Fibroblast of upper back skin (primary cell): ENCODE data around the gene RIPOR2.
"Not testable (repeated sequence)": the region's sequence is repeated elsewhere in the genome, so short reads cannot be mapped to it uniquely, and the experiment has no call there.

Experiments used
- DNase-seq: peaks from one replicate; pipeline ENCODE4 v3.0.0-alpha.2; 2013

RIPOR2 gene

DNA sequence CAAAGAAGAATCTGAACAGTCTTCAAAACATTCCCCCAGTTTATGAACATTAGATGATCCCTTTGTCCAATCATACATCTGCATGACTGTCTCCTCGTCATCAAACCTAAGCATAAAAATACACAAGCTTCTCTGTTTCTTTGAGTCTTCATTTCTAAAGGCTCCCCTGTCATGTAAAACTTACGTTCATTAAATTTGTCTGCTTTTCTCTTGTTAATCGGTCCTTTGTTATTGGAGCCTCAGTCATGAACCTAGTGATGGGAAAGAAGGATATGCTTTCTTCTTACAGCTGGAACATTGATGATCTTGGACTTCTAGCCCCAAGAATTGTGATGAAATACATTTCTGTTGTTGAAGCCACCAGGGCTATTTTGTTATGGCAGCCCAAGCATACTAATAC lies 18.0 kb upstream of the RIPOR2 start:
- DNase-seq = no peak

DNA sequence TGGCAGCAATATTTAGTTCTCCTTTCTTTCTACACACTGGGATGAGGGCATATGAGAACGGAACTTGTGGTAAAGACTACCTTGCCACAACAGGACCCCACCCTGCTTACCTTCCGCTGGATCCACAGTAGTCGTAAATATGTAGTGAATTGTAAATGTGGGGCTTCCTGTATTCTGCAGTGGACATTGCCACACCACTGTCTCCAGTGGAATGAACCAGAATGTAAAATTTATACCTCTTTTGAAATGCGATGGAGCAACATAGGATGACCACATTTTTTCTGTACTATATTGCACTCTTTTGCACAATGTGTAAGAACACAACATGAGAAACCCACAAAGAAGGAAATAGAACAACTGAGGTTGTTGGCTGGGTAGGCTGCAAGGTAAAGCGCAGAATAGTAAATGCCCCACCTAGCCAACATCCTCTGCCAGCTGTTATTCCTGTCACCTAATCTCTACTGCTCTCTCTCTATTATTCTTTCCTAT lies 16.1 kb upstream of the RIPOR2 start:
- DNase-seq = no peak

DNA sequence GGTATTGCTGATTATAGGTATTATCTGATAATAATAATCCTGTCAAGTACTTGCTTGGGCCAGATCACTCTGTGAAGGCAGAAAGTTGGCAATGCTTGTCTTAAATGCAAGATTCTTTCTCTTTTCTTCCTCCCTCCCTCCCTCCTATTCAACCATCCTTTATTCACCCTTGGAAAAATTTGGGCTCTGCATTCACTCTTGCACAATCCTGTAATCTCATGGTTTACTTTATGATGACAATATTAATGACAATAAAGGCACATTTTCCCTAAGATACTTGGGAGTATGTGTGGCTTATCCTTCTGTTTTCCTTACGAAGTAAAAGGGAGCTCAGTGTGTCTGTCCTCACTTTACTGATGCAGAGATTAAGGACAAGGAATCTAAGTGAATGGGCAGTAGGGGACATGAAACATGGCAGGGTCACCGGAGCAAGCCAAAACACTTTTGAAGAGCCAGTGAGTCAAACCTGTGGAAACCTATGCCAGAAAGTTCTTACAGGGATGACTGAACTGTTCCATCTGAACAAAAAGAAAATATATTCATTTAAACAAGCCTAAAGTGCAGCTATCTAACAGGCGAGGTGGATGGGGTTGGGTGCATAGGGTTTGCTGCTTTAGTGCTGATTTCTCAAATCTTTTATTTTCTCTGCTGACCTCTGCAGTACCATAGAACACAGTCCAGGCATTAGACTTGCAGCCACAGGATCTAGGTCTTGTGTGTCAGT lies 14.6 kb upstream of the RIPOR2 start:
- no peak for DNase-seq

DNA sequence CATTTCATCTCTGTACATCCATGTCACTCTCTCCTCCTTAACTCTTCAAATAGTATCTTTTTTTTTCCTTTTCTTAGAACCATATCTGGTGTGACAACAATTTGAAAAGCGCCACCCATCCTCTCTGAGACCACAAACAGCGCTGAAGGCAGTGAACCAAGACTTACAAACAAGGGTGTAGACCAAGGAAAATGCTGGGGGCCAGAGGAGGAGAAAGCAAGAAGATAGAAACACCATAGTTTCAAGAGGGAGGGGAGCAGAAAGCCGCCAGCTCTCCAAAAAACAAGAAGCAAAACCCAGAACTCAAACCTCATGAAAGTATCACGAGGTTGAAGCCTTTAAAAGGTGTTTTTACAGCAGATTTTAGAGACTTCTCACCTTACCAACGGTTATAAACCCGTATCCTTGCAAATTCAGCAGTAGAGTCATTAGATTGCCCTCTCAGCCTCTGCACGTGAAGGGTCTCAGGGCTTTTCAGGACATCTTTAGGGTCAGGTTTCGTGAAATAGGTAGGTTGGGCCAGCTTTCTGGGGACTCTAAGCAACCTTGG lies 13.3 kb upstream of the RIPOR2 start:
- no peak for DNase-seq

DNA sequence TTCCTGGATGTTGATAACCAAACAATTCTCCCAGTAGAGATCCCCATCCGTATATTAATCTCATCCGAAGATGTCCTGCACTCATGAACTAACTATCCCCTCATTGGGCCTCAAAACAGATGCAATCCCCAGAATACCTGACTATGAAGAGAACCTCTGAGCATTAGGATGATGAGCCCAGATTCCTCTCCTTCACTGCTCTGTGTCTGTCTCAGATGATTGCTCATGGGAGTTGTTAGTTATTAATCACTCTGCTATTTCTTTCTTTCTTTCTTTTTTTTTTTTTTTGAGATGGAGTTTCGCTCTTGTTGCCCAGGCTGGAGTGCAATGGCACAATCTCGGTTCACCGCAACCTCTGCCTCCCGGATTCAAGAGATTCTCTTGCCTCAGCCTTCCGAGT lies 12.5 kb upstream of the RIPOR2 start:
- not testable (repeated sequence) for DNase-seq

DNA sequence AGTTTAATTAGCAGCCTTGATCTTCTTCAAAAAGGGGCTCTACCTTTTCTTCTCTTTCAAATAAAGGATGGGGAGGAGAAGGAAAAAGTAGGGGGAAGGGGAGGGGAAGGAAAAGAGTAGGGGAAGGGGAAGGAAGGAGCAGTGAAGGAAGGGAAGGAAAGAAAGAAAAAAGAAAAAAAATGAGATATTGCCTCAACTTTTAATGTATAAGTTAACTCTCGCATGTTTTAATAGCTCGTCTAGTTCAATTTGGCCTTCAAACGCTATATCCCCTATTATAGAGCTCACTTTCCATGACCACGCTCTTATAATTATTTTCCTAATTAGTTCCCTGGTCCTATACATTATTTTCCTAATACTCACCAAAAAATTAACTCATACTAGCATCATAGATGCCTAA lies 11.9 kb upstream of the RIPOR2 start:
- no peak for DNase-seq

DNA sequence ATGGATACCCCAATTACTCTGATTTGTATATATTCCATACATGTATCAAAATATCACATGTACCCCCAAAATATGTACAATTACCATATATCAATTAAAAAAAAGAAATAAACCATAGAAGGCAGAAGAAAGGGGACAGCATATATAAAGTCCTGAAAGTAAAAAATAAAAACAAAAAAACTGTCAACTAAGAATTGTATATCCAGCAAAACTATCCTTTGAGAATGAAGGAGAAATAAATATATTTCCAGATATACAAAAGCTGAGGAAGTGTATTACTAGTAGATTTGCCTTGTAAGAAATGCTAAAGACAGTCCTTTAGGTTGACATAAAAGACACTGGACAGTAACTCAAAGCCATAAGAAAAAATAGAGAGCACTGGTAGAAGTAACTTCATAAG lies 9.3 kb upstream of the RIPOR2 start:
- no peak for DNase-seq

DNA sequence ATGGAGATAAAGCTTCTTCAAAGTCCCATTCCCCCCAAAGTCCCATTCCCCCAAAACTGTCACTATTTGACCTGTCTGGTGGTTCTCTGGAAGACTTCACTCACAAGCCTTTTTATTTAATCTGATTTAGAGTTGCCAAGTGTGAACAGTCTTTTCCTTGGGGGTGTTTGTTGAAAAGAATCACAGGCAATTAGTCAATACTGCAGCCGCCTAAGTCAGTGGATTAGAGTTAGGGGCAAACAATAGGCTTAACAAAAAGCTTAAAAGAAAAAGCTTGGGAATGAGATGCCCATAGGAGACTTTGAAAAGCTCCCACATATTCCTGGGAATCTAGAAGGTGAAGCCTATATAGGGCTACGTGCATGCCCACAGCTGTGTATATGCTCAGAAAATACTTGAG lies 8.0 kb upstream of the RIPOR2 start:
- no peak for DNase-seq

DNA sequence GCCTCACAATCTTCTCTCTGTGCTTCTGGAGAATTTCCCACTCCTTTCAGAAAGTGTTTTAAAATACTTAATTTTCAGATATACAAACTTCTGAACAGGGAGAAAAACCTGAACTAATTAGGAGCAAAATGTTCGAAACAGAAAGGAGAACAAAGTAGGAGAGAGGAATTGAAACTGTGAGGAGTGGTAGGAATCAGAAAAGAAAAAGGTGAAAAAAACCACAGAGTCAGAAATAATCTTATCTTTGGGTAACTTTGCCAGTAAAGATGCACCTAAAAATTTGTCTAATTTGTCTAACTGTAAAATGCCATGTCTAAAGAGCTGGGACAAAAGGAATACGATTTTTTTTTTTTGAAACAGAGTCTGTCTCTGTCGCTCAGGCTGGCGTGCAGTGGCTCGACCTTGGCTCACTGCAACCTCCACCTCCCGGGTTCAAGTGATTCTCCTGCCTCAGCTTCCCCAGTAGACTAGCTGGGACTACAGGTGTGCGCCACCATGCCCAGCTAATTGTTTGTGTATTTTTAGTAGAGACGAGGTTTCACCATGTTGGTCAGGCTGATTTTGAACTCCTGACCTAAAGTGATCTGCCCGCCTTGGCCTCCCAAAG lies 4.7 kb upstream of the RIPOR2 start:
- DNase-seq = no peak

DNA sequence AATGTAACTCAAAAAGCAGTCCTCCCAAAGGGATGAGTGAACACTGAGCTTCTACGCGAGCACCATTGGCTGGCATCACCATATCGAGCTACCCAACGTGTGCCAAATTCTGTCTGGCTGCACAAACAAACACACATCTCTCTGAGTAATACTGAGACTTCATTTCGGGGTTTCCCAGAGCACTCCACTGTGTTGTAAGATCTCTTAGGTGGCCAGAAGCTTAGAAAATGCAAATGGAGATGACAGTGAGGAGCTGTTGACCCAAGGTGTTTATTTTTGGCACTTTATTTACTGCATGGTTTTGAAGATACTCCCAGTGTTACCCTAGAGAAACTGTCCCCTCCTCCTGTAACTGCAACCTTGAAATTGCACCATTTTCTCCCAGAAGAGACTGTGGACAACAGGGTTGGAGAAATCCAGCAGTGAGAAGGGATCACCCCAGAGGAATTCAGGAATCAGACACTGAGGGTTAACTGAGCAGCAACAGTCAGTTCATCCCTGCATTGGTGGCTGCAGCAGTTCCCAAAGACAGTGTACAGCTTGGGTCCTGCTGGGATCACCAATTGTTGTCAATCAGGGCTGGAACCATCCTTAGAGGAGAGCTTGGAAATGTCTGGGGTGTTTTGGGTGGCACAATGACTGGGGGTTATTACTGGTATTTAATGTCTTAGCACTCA lies 1.0 kb upstream of the RIPOR2 start:
- DNase-seq = no peak

DNA sequence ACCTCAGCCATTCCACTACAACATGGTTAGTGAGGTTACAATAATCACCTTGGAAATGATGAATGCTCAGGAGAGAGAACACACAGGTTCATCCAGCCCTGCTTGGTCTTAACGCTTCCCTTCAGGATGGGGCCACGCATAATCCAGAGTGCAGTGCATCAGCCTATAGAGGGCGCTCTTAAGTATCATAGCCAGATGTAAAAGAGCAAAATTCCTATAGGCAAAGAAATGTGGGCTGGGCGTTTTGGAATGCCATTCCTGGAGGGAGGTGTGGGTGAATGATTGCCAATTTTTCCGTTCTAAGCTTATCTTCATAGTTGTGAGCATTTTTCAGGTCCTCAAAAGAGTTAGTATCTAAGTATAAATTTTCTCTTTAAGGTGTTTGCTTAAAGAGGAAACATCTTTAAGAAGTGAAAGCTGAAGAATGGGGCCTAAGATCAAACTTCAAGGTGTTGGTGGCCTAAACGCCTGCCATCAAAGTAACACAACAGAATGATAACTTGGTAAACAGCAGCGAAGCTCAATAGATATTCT lies 1.8 kb downstream of the RIPOR2 start:
- DNase-seq = no peak

DNA sequence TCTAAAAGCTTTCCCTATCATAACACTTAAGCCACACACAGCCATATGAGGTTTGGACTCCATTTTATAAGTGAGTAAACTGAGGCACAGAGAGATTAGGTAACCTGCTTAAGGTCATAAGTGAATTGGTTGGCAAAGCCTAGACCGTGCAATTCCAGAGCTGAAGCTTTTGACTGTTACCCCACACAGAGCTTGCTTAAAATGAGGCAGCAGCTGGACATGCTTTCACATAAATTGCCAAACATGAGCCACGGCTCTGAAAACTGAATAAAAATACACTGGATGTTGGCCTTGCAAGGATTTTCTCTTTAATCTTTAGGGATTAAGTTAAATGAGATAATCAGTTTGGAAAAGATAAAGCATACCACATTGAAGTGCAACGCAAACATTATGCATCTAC lies 2.5 kb downstream of the RIPOR2 start:
- DNase-seq = no peak

DNA sequence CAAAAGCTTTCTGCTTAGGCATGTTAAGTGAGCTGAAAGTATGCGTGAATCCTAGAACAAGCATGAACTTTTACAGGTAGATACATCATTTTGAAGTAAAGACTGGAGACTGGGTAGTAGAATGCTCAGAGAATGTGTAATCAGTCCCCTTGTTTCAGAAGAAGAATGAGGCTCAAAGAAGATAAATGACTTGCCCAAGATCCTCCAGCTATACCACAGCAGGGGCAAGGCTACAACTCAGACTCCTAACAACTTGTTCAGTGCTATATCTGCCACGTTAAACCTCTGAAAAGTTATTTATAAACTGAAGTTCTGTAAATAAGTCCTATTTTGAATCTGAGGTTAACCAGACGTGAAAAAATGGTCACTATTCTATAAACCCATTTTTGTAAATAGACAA lies 2.9 kb downstream of the RIPOR2 start:
- no peak for DNase-seq

DNA sequence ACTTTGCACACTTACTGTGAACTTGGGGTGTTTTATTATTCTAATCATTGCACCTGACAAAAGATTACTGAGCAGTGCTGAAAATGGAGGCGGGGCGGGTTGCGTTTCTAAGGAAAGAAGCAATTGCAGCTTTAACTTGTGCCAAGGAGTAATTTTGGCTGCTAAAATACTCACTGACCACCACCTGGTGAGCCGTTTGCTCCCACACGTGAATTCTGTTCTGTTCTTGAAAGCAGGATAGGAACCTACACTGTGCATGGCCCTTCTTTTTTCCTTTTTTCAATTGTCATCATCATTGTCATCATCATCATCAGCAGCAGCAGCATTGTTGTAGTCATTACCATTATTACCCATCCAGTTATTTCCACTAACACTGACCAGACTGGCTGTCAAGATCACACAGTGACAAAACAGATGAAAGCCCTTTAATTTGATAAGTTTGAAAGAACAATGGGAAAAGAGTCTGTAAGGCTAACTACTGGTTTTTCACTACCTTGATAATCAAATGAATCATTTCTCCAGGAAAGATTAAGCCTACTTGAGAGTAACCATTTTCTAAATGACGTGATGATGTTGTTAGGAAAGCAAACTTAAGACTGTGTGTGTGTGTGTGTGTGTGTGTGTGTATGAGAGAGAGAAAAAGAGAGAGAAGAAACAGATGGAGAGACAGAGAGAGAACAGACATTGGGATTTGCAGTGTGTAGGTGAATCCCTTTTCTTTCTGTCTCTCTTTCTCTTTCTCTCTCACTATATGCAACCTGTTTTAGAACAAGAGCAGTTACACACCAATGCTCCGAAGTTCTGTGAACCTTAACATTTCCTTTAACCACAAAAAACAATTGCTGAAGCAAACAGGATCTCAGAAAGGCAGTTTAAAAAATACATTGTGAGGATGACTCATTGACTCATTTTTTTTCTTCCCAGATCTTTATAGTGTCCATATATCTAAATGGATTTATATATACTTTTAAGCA lies 3.8 kb downstream of the RIPOR2 start:
- peak; percentile 49 for DNase-seq

DNA sequence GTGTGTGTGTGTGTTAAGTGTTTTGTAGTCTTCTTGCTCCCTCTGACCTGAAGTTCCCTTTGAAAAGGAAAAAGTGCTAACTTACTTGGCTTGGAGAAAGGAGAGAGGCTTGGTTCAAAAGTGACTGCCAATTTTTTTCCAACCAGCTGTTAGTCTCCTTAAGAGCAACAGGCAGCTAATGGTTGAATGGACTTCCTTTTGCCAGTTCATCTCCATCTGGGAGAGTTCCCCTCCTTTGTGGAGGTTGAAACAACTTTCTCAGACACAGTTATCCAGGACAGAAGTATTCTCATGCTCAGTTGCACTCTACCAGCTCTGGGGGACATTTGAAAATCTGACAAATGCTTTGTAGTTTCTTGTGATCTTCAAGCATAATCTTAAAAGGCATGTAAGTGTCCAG lies 4.5 kb downstream of the RIPOR2 start:
- DNase-seq = no peak

DNA sequence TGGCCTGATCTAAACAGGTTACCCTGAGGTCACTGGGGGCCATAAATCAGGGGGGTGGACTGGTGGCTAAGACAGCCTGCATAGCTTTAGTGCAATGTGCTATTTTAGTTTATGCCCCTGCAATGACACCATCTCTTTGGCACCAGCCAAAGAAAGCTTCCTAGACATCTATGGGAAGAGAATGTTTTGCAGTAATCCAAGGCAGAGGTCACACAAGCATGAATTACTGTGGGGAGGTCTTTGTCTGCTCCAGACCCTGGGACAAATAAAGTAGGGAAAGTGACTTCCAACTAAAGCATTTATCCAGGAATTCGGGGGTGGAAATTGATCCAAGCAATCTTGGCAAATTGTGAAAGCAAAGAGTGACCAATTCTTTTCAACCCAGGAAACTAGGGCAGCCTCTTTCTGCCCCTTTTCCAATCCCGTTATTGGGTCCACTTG lies 5.3 kb downstream of the RIPOR2 start:
- peak; percentile 82 for DNase-seq

DNA sequence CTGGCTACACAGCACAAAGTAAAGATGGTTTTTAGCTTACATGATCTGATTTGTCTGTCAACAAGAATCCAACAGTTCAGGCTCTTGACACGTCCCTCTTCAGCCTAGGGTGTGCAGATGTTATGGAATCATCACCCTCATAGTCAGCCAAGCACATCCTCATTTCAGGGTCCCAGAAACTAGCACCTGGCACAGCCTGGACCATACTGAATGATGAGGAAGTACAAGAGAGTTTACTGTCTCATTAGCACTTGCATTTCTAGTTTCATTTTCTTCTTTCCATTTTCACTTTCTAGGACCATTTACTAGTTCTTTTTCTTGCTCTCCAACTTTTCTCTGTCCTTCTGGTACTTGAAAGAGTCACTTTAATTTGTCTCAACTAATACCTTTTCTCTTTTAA lies 6.5 kb downstream of the RIPOR2 start:
- no peak for DNase-seq

DNA sequence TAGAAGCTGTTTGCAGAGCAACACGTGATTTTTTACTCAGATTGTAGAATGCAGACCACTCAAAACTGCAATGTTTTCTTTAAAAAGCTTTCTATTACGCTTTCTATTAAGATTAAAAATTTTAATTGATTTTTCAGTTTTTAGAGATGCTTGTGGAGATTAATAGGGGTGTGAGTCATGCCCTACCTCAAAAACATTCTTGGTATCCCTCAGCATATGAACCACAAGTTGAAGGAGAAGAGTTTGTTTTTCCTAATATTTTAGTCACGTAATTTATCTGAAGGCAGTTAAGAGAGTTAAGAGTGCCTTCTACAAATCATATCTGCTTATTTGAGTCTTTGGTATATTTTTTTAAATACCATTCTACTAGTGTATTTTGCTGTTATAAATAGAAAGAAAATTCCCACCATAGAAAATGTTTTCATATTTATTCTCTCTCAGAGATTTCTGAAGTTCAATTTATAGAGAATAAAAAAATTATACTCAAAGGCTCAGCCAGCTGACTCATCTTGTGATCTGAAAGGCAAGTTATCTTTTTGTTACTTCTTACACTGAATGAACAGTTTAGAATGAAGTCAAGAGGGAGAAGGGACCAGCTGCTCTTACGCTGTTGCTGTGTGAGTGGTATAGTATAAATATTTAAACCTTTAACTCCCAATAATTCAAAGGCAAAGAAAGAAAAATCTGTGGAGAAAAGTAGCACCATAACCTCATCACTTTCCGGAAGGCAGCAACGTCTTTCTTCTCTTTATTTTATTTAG lies 7.6 kb downstream of the RIPOR2 start:
- DNase-seq = no peak

DNA sequence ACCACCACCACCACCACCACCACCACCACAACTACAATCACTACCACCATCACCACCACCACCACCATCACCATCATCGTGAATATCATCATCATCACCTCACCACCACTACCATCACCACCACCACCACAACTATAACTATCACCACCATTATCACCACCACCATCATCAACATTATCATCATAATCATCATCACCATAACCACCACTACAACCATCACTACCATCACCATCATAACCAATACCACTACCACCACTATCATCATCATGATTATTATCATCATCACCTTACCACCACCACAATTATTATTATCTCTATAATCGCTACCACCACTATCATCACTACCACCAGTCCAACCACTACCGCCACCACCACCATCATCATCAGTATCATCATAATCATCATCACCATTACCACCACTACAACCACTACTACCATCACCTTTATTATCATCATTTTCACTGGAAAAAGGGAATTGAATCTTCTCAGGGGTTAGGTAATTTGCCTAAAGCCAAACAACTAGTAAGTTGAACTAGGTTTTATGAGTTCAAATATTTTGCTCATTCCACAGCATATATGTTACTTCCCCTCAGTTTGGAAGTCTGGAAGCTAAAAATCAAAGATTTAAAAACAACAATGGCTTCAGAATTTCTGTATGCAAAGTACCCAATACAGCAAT lies 8.3 kb downstream of the RIPOR2 start:
- no peak for DNase-seq

DNA sequence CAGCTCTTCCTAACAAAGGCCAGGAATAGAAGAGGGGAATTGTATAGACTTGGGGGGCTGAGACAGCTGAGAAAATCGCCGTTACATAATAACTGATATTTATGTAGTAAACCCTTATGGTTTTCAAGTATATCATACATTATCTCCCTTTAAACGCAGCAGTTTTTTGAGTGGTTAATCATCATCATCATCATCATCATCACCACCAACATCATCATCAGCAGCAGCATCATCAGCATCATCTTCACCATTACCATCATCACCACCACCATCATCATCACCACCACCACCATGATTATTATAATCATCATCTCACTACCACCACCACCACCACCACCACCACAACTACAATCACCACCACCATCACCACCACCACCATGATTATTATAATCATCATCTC lies 9.1 kb downstream of the RIPOR2 start:
- DNase-seq = not testable (repeated sequence)

DNA sequence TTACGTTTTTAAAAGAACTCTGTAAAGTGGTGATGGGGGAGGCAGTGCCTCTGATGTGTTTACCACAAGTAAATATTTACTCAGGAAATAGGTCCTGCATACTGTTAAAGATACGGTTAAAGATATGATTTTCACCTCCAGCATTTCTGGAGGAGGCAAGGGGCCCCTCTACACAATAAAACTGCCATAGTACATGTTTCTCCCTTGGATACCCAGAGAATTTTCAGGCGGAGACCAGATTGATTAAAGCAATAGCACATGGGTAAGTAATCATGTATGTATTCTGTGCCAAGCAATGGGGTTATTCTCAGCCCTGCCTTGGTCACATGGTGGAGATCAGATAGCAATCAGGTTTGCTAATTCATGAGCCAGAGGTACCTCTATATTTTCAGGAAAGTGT lies 9.6 kb downstream of the RIPOR2 start:
- no peak for DNase-seq
